Fibroblast of lung (primary cell): ENCODE results near the gene ERICH4.

Source experiments
- CTCF ChIP-seq, 2 donors: IDR thresholded peaks in 1 of 2; conservative IDR thresholded peaks in 1 of 2; 1 replicate in 1 of 2; 2 replicates in 1 of 2; pipeline ENCODE4 v1.5.1; 2011 to 2012; ENCODE audit warnings: low read length in 2 of 2, control low read depth in 1 of 2, inconsistent platforms in 1 of 2, low read depth in 1 of 2, mild to moderate bottlenecking in 1 of 2
- EZH2 ChIP-seq: IDR thresholded peaks from 2 replicates; pipeline ENCODE4 v1.5.1; 2012; ENCODE audit warnings: low read length, control low read depth, mild to moderate bottlenecking; ENCODE audit errors: missing control alignments

- TF ChIP-seq CTCF (conservative IDR thresholded peaks at IDR 0.05 in 1 of 2, IDR thresholded peaks at IDR 0.05 in 1 of 2; ENCODE audit: low read depth in 1 of 2, low read length in 2 of 2) (no peak), EZH2 (no peak)
Observed at GRCh38 chr19:41435936-41436673, 6.9 kb upstream of the ERICH4 start.
